SK-N-SH (cell line): ENCODE data around the gene TMUB1. TPM values are rescaled to one million over a fixed set of nuclear protein-coding genes. Genes with fewer than 3 reads are reported as not detected.

Experiments used
- CTCF ChIA-PET: fragments of 300-600, 350-600 bp; formaldehyde crosslinking; extraction: SDS; loops from one replicate; lab custom pipeline; 2021; lab: Yijun Ruan, JAX
- POLR2A ChIA-PET: fragments of 350-600 bp; sonication (Branson Sonifier 250); formaldehyde crosslinking; extraction: SDS; loops from one replicate; lab custom pipeline; 2020; ENCODE audit warnings: antibody characterized with exemption, inconsistent platforms; lab: Yijun Ruan, JAX
- DNase-seq: peaks from one replicate; pipeline ENCODE4 v3.0.0; 2012
- H2AFZ ChIP-seq: fragments of 200-600 bp; sonication (generic); 2 replicates; pipeline ENCODE4 v1.8.1; 2016; ENCODE audit warnings: antibody characterized with exemption, mild to moderate bottlenecking, low read depth
- H3F3A ChIP-seq: fragments of 200-600 bp; sonication (generic); replicated peaks from 2 replicates; pipeline ENCODE3; 2016; ENCODE audit warnings: antibody characterized with exemption, mild to moderate bottlenecking; ENCODE audit not compliant: insufficient read depth
- H3K27ac ChIP-seq, 2 experiments: fragments of 200-500 bp in 1 of 2; fragments of 200-600 bp in 1 of 2; sonication (Bioruptor generic) in 1 of 2; sonication (generic), shearing (Covaris generic) in 1 of 2; 2 replicates each; pipeline versions ENCODE4 v1.5.1 to v1.6.1; 2014 to 2016; ENCODE audit warnings: low read depth in 2 of 2, inconsistent platforms in 1 of 2, low read length in 1 of 2, mild to moderate bottlenecking in 1 of 2, mixed read lengths in 1 of 2
- H3K27me3 ChIP-seq: fragments of 200-600 bp; sonication (generic), shearing (Covaris generic); 2 replicates; pipeline ENCODE4 v1.6.1; 2016; ENCODE audit warnings: mixed run types; ENCODE audit not compliant: insufficient read depth
- H3K36me3 ChIP-seq, 2 experiments: fragments of 200-500 bp in 1 of 2; fragments of 200-600 bp in 1 of 2; sonication (Bioruptor generic) in 1 of 2; sonication (generic) in 1 of 2; replicated peaks in 1 of 2; 2 replicates each; pipeline versions ENCODE3 to v1.5.1; 2014 to 2016; ENCODE audit warnings: low read length in 1 of 2, mild to moderate bottlenecking in 1 of 2; ENCODE audit not compliant: insufficient read depth in 2 of 2, control insufficient read depth in 1 of 2
- H3K4me1 ChIP-seq, 2 experiments: fragments of 200-500 bp in 1 of 2; fragments of 200-600 bp in 1 of 2; sonication (Bioruptor generic) in 1 of 2; sonication (generic), shearing (Covaris generic) in 1 of 2; 2 replicates each; pipeline versions ENCODE4 v1.5.1 to v1.6.1; 2014 to 2016; ENCODE audit warnings: low read depth in 1 of 2, low read length in 1 of 2, mixed run types in 1 of 2; ENCODE audit not compliant: insufficient read depth in 2 of 2, control insufficient read depth in 1 of 2
- H3K4me2 ChIP-seq: fragments of 200-600 bp; sonication (generic), shearing (Covaris generic); 2 replicates; pipeline ENCODE4 v1.6.1; 2017; ENCODE audit warnings: mixed run types
- H3K4me3 ChIP-seq, 2 experiments: fragments of 200-500 bp in 1 of 2; fragments of 200-600 bp in 1 of 2; sonication (Bioruptor generic) in 1 of 2; sonication (generic), shearing (Covaris generic) in 1 of 2; 2 replicates each; pipeline versions ENCODE4 v1.5.1 to v1.8.1; 2014 to 2016; ENCODE audit warnings: low read depth in 2 of 2, inconsistent platforms in 1 of 2, low read length in 1 of 2, mild to moderate bottlenecking in 1 of 2, mixed read lengths in 1 of 2, moderate library complexity in 1 of 2
- H3K79me2 ChIP-seq: fragments of 200-600 bp; sonication (generic); 2 replicates; pipeline ENCODE4 v1.8.1; 2017; ENCODE audit warnings: mild to moderate bottlenecking; ENCODE audit not compliant: insufficient read depth
- H3K9ac ChIP-seq: fragments of 200-600 bp; sonication (generic); 2 replicates; pipeline ENCODE4 v1.6.1; 2017; ENCODE audit warnings: mixed run types
- H3K9me2 ChIP-seq: fragments of 200-600 bp; sonication (generic); 2 replicates; pipeline ENCODE4 v1.6.1; 2017; ENCODE audit warnings: mixed run types
- H3K9me3 ChIP-seq: fragments of 200-600 bp; sonication (generic); 2 replicates; pipeline ENCODE4 v1.6.1; 2017; ENCODE audit warnings: mixed run types, mild to moderate bottlenecking, moderate library complexity
- H4K20me1 ChIP-seq: fragments of 200-600 bp; sonication (generic); 2 replicates; pipeline ENCODE4 v1.6.1; 2017; ENCODE audit warnings: mild to moderate bottlenecking, mixed run types; ENCODE audit not compliant: insufficient read depth
- ELF1 ChIP-seq: IDR thresholded peaks from 2 replicates; pipeline ENCODE4 v1.4.0; 2012
- EZH2phosphoT487 ChIP-seq: fragments of 200-600 bp; sonication (generic); IDR thresholded peaks from 2 replicates; pipeline ENCODE4 v1.6.1; 2017; ENCODE audit warnings: low read depth, mixed run types, mild to moderate bottlenecking, antibody characterized with exemption, moderate library complexity, borderline replicate concordance
- FOXJ3 ChIP-seq: sonication (generic); formaldehyde crosslinking; IDR thresholded peaks from 2 replicates; pipeline ENCODE4 v1.5.1; 2020; ENCODE audit warnings: mild to moderate bottlenecking, missing genetic modification reagents
- FOXM1 ChIP-seq: IDR thresholded peaks from 2 replicates; pipeline ENCODE4 v1.4.0; 2012; ENCODE audit warnings: low read depth, mild to moderate bottlenecking
- GABPA ChIP-seq: IDR thresholded peaks from 2 replicates; pipeline ENCODE4 v1.4.0; 2012; ENCODE audit warnings: low read depth, mild to moderate bottlenecking
- GATA2 ChIP-seq: sonication (generic); formaldehyde crosslinking; IDR thresholded peaks from 2 replicates; pipeline ENCODE4 v1.5.0; 2020; ENCODE audit warnings: mild to moderate bottlenecking, missing genetic modification reagents
- MXI1 ChIP-seq: IDR thresholded peaks from 2 replicates; pipeline ENCODE4 v1.6.1; 2012; ENCODE audit warnings: mild to moderate bottlenecking, low read depth, low read length, improper control_type of control experiment
- RFX5 ChIP-seq: IDR thresholded peaks from 2 replicates; pipeline ENCODE4 v1.6.1; 2012; ENCODE audit warnings: mild to moderate bottlenecking, improper control_type of control experiment, low read length
- RXRA ChIP-seq: IDR thresholded peaks from 2 replicates; pipeline ENCODE4 v1.4.0; 2012; ENCODE audit warnings: low read depth, mild to moderate bottlenecking, borderline replicate concordance
- TCF12 ChIP-seq: IDR thresholded peaks from 2 replicates; pipeline ENCODE4 v1.4.0; 2012
- TEAD4 ChIP-seq: IDR thresholded peaks from 2 replicates; pipeline ENCODE4 v1.4.0; 2012; ENCODE audit warnings: mild to moderate bottlenecking, borderline replicate concordance; ENCODE audit not compliant: insufficient read depth
- USF1 ChIP-seq: IDR thresholded peaks from 2 replicates; pipeline ENCODE4 v1.4.0; 2012; ENCODE audit warnings: low read depth, borderline replicate concordance
- YY1 ChIP-seq: IDR thresholded peaks from 2 replicates; pipeline ENCODE4 v1.4.0; 2012; ENCODE audit warnings: low read depth, mild to moderate bottlenecking
- ZBTB33 ChIP-seq: IDR thresholded peaks from 2 replicates; pipeline ENCODE4 v1.4.0; 2012; ENCODE audit warnings: low read depth, borderline replicate concordance
- WGBS: methylation state at CpG from one replicate; pipeline ENCODE4 v1.1.6; 2017; ENCODE audit warnings: low lambda C conversion rate; 5-methylcytosine and 5-hydroxymethylcytosine counted together
- polyA plus RNA-seq, 3 experiments: library from polyadenylated mRNA; depleted of rRNA; stranded (reverse); fragments of >200 nt; gene quantifications; 2 replicates each; pipeline ENCODE4 v1.2.3, GENCODE V29; 2012
- TF ChIP-seq, protein P1 (sequence below): IDR thresholded peaks from 2 replicates; pipeline ENCODE4; 2012
- TF ChIP-seq, protein P2 (sequence below): fragments of 200-600 bp; sonication (generic); IDR thresholded peaks from 2 replicates; pipeline ENCODE4 v1.6.1; 2017; ENCODE audit warnings: antibody characterized with exemption, mild to moderate bottlenecking, moderate library complexity

The TMUB1 gene
- polyA plus RNA-seq, 1 of the 3 experiments (the other 2 are of a cell fraction): 60.6 TPM

DNA sequence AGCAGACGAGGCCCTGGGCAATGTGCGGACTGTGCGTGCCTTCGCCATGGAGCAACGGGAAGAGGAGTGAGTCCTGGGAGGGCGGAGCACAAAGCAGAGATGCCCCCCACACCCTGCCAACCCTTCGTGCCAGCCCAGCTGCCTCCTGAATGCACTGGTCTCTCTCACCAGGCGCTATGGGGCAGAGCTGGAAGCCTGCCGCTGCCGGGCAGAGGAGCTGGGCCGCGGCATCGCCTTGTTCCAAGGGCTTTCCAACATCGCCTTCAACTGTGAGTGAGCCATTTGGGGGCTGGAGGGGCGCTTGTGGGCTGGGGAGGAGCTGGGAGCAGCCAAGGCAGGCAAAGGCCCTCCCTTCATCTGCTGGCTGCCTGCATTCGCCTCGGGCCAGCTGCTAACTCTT lies 47.4 kb downstream of the TMUB1 start:
- Histone ChIP-seq H2AFZ (no peak overlapping the region), H3K9me3 (no peaks in the 10 kb centered on the region), H3K4me3 (no peak overlapping the region), H3K27ac (no peak overlapping the region), H3F3A (peaks cover 25% of the 10 kb centered on the region), H4K20me1 (no peaks in the 10 kb centered on the region), H3K36me3 (peaks cover 12 to 52% of the 10 kb centered on the region in 2 experiments), H3K9me2 (no peaks in the 10 kb centered on the region), H3K4me2 (no peak overlapping the region), H3K79me2 (peaks cover 22% of the 10 kb centered on the region), H3K4me1 (peaks cover 25 to 30% of the 10 kb centered on the region in 2 experiments), H3K9ac (no peak overlapping the region), H3K27me3 (no peaks in the 10 kb centered on the region)
- 95% methylated on average over 14 of the region's 17 CpGs for WGBS
- CTCF ChIA-PET: interaction anchor here (0.7 to 9.5 kb wide), 4 partner anchors 17 to 88 kb away, joined by 3 to 59 read pairs (median 4); no protein-coding TSS in a partner anchor
- POLR2A ChIA-PET: no interaction called here
- DNase-seq: no peak
- TF ChIP-seq, protein P1, sequence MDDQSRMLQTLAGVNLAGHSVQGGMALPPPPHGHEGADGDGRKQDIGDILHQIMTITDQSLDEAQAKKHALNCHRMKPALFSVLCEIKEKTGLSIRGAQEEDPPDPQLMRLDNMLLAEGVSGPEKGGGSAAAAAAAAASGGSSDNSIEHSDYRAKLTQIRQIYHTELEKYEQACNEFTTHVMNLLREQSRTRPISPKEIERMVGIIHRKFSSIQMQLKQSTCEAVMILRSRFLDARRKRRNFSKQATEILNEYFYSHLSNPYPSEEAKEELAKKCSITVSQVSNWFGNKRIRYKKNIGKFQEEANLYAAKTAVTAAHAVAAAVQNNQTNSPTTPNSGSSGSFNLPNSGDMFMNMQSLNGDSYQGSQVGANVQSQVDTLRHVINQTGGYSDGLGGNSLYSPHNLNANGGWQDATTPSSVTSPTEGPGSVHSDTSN: no peak
- TF ChIP-seq FOXJ3 (CRISPR knock-in tag) (no peak), ZBTB33 (no peak), FOXM1 (no peak), TEAD4 (no peak), TCF12 (no peak), USF1 (no peak), RFX5 (no peak), GATA2 (no peak), RXRA (no peak), MXI1 (no peak), YY1 (no peak), EZH2phosphoT487 (no peak), GABPA (no peak), ELF1 (no peak)
- TF ChIP-seq, protein P2, sequence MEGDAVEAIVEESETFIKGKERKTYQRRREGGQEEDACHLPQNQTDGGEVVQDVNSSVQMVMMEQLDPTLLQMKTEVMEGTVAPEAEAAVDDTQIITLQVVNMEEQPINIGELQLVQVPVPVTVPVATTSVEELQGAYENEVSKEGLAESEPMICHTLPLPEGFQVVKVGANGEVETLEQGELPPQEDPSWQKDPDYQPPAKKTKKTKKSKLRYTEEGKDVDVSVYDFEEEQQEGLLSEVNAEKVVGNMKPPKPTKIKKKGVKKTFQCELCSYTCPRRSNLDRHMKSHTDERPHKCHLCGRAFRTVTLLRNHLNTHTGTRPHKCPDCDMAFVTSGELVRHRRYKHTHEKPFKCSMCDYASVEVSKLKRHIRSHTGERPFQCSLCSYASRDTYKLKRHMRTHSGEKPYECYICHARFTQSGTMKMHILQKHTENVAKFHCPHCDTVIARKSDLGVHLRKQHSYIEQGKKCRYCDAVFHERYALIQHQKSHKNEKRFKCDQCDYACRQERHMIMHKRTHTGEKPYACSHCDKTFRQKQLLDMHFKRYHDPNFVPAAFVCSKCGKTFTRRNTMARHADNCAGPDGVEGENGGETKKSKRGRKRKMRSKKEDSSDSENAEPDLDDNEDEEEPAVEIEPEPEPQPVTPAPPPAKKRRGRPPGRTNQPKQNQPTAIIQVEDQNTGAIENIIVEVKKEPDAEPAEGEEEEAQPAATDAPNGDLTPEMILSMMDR: no peak
- TF ChIP-seq, all 33 proteins: peak for 0
